ACC112 (cell line): Measurements from ENCODE around the gene PHYH.
A peak's percentile ranks its signal among the peaks of the same experiment; 100 is the strongest.

Experiments
- H2AFZ ChIP-seq: fragments of 200-600 bp; sonication (generic); one replicate; pipeline ENCODE4 v1.6.0; 2017; ENCODE audit warnings: antibody characterized with exemption, low read length; ENCODE audit not compliant: unreplicated experiment
- H3K27ac ChIP-seq: fragments of 200-600 bp; sonication (generic); 2 replicates; pipeline ENCODE4 v1.5.1; 2014; ENCODE audit warnings: low read depth, mild to moderate bottlenecking, antibody characterized with exemption, low read length, moderate library complexity
- H3K27me3 ChIP-seq: fragments of 200-600 bp; sonication (generic); 2 replicates; pipeline ENCODE4 v1.6.1; 2014; ENCODE audit warnings: mild to moderate bottlenecking, antibody characterized with exemption, low read length, moderate library complexity, mixed read lengths; ENCODE audit not compliant: insufficient read depth
- H3K36me3 ChIP-seq: fragments of 200-600 bp; sonication (generic); 2 replicates; pipeline ENCODE4 v1.6.1; 2016; ENCODE audit warnings: mild to moderate bottlenecking, antibody characterized with exemption, low read length, moderate library complexity, mixed read lengths; ENCODE audit not compliant: insufficient read depth
- H3K4me1 ChIP-seq: fragments of 200-600 bp; sonication (generic); one replicate; pipeline ENCODE4 v1.6.1; 2016; ENCODE audit warnings: low read length, mixed read lengths; ENCODE audit not compliant: insufficient read depth, unreplicated experiment, control insufficient read depth
- H3K4me3 ChIP-seq: fragments of 200-600 bp; sonication (generic); 2 replicates; pipeline ENCODE4 v1.5.1; 2014; ENCODE audit warnings: mild to moderate bottlenecking, low read depth, low read length
- H3K79me2 ChIP-seq: fragments of 200-600 bp; sonication (generic); one replicate; pipeline ENCODE4 v1.6.0; 2016; ENCODE audit warnings: low read length; ENCODE audit not compliant: control insufficient read depth, unreplicated experiment, insufficient read depth

PHYH gene

GRCh38 chr10:13299437-13300287 is at the start of gene PHYH:
PHYH (minus strand) TSS chr10:13300064; CDS start chr10:13300042, 22 bp downstream.
- peak within 1 kb of the TSS; percentile 79 for H3K4me3 ChIP-seq
- peak within 1 kb of the TSS; percentile 64 for H2AFZ ChIP-seq
- peaks cover 2% of the 10 kb centered on the region for H3K79me2 ChIP-seq
- no peaks in the 10 kb centered on the region; the same call in 1 of the 2 replicates for H3K36me3 ChIP-seq
- H3K27ac ChIP-seq, result peak within 1 kb of the TSS; percentile 91
- H3K4me1 ChIP-seq, result peaks cover 7% of the 10 kb centered on the region
- H3K27me3 ChIP-seq, result no peaks in the 10 kb centered on the region

GRCh38 chr10:13348216-13349017 is 48.6 kb upstream of the PHYH start, which contains the start of gene SEPHS1:
SEPHS1 (minus strand) TSS chr10:13348293; CDS start chr10:13344950, 3,343 bp downstream.
- H3K79me2 ChIP-seq, result peaks cover 31% of the 10 kb centered on the region
- H3K27ac ChIP-seq, result peak within 1 kb of the TSS; percentile 77
- peak within 1 kb of the TSS; percentile 99 for H3K4me3 ChIP-seq
- peaks cover 27% of the 10 kb centered on the region for H3K27me3 ChIP-seq
- peaks cover 9% of the 10 kb centered on the region for H3K4me1 ChIP-seq
- no peaks in the 10 kb centered on the region for H3K36me3 ChIP-seq
- peak within 1 kb of the TSS; percentile 94 for H2AFZ ChIP-seq

- peak overlapping the region; percentile 77 for H3K27ac ChIP-seq
- H2AFZ ChIP-seq, result peak overlapping the region; percentile 24
- no peaks in the 10 kb centered on the region for H3K36me3 ChIP-seq
- peaks cover 37% of the 10 kb centered on the region for H3K79me2 ChIP-seq
- peak overlapping the region; percentile 99 for H3K4me3 ChIP-seq
- peaks cover 9% of the 10 kb centered on the region for H3K4me1 ChIP-seq
- peaks cover 20% of the 10 kb centered on the region for H3K27me3 ChIP-seq
Observed at GRCh38 chr10:13347500-13348156, 47.8 kb upstream of the PHYH start.

GRCh38 chr10:13347043-13347499 is 47.2 kb upstream of the PHYH start:
- Histone ChIP-seq H3K36me3 (no peaks in the 10 kb centered on the region), H3K4me3 (peak overlapping the region; percentile 99), H3K27ac (peak overlapping the region; percentile 77), H2AFZ (peak overlapping the region; percentile 24), H3K27me3 (peaks cover 14% of the 10 kb centered on the region), H3K79me2 (peaks cover 37% of the 10 kb centered on the region), H3K4me1 (peaks cover 9% of the 10 kb centered on the region)

GRCh38 chr10:13346283-13347042 is 46.6 kb upstream of the PHYH start:
- peak overlapping the region; percentile 99 for H3K4me3 ChIP-seq
- peaks cover 37% of the 10 kb centered on the region for H3K79me2 ChIP-seq
- no peaks in the 10 kb centered on the region for H3K36me3 ChIP-seq
- H3K27ac ChIP-seq, result peak overlapping the region; percentile 77; the same call in 1 of the 2 replicates
- peaks cover 9% of the 10 kb centered on the region for H3K4me1 ChIP-seq
- H3K27me3 ChIP-seq, result peaks cover 8% of the 10 kb centered on the region
- peak overlapping the region; percentile 24 for H2AFZ ChIP-seq

- Histone ChIP-seq H2AFZ (no peak overlapping the region), H3K27ac (no peak overlapping the region), H3K4me1 (peaks cover 2% of the 10 kb centered on the region), H3K27me3 (no peaks in the 10 kb centered on the region), H3K36me3 (peaks cover 3% of the 10 kb centered on the region; the same call in 1 of the 2 replicates), H3K4me3 (no peak overlapping the region), H3K79me2 (peaks cover 38% of the 10 kb centered on the region)
Observed at GRCh38 chr10:13340626-13341376, 40.9 kb upstream of the PHYH start.

GRCh38 chr10:13340068-13340467 is 40.2 kb upstream of the PHYH start:
- H3K36me3 ChIP-seq, result peaks cover 3% of the 10 kb centered on the region; the same call in 1 of the 2 replicates
- no peaks in the 10 kb centered on the region for H3K4me1 ChIP-seq
- H3K27ac ChIP-seq, result no peak overlapping the region
- no peak overlapping the region for H3K4me3 ChIP-seq
- no peak overlapping the region for H2AFZ ChIP-seq
- no peaks in the 10 kb centered on the region for H3K27me3 ChIP-seq
- peaks cover 31% of the 10 kb centered on the region for H3K79me2 ChIP-seq

- Histone ChIP-seq H3K27me3 (no peaks in the 10 kb centered on the region), H2AFZ (no peak overlapping the region), H3K79me2 (peaks cover 22% of the 10 kb centered on the region), H3K4me1 (no peaks in the 10 kb centered on the region), H3K4me3 (no peak overlapping the region), H3K27ac (no peak overlapping the region), H3K36me3 (peaks cover 3% of the 10 kb centered on the region; the same call in 1 of the 2 replicates)
Observed at GRCh38 chr10:13338390-13339110, 38.7 kb upstream of the PHYH start.

- no peaks in the 10 kb centered on the region for H3K4me1 ChIP-seq
- no peak overlapping the region for H2AFZ ChIP-seq
- no peak overlapping the region for H3K4me3 ChIP-seq
- H3K27me3 ChIP-seq, result no peaks in the 10 kb centered on the region
- H3K36me3 ChIP-seq, result peaks cover 3% of the 10 kb centered on the region; the same call in 1 of the 2 replicates
- no peak overlapping the region for H3K27ac ChIP-seq
- H3K79me2 ChIP-seq, result peaks cover 16% of the 10 kb centered on the region
Observed at GRCh38 chr10:13337827-13338196, 37.9 kb upstream of the PHYH start.
